Gastrocnemius medialis (tissue), 4 donors: Measurements from ENCODE around the gene NAV2. TPM values are rescaled to one million over a fixed set of nuclear protein-coding genes. Genes with fewer than 3 reads are reported as not detected.

Experiments
- ATAC-seq, 2 donors: fragments of 150-250 bp; one replicate each; pipeline ENCODE4 v1.9.1; 2016
- DNase-seq, 2 donors: peaks; one replicate each; pipeline ENCODE4 v3.0.0-alpha.2; 2019
- H3K27ac ChIP-seq, 4 donors: fragments of 200-600 bp; sonication (generic); 1 replicate in 1 of 4; 2 replicates in 3 of 4; pipeline ENCODE4 v1.5.1; 2016 to 2018; ENCODE audit warnings: mild to moderate bottlenecking in 2 of 4, moderate library complexity in 1 of 4
- H3K27me3 ChIP-seq, 3 donors: fragments of 200-600 bp; sonication (generic) in 2 of 3; 1 replicate in 1 of 3; 2 replicates in 2 of 3; pipeline versions ENCODE4 v1.5.1 to v1.6.0; 2016 to 2019; ENCODE audit warnings: mild to moderate bottlenecking in 1 of 3, moderate library complexity in 1 of 3
- H3K36me3 ChIP-seq, 2 donors: fragments of 200-600 bp; sonication (generic) in 1 of 2; one replicate each; pipeline ENCODE4 v1.5.1; 2017 to 2018
- H3K4me1 ChIP-seq, 2 donors: fragments of 200-600 bp; sonication (generic) in 1 of 2; one replicate each; pipeline ENCODE4 v1.5.1; 2016 to 2017; ENCODE audit warnings: mild to moderate bottlenecking in 2 of 2
- H3K4me3 ChIP-seq, 4 donors: fragments of 200-600 bp; sonication (generic) in 3 of 4; 1 replicate in 1 of 4; 2 replicates in 3 of 4; pipeline ENCODE4 v1.5.1; 2016 to 2019; ENCODE audit warnings: mild to moderate bottlenecking in 2 of 4
- H3K9me3 ChIP-seq, 3 donors: fragments of 200-600 bp; sonication (generic) in 2 of 3; 1 replicate in 1 of 3; 2 replicates in 2 of 3; pipeline ENCODE4 v1.5.1; 2016 to 2019
- CTCF ChIP-seq, 5 experiments: fragments of 450-650 bp in 3 of 5; fragments of 200-600 bp in 2 of 5; sonication (generic) in 2 of 5; IDR thresholded peaks in 4 of 5; conservative IDR thresholded peaks in 1 of 5; 1 replicate in 4 of 5; 2 replicates in 1 of 5; pipeline ENCODE4 v1.5.1; 2016 to 2019; ENCODE audit warnings: antibody characterized with exemption in 5 of 5, mild to moderate bottlenecking in 3 of 5, moderate library complexity in 3 of 5
- POLR2A ChIP-seq, 2 donors: fragments of 450-650 bp; IDR thresholded peaks; one replicate each; pipeline ENCODE4 v1.6.1; 2017; ENCODE audit warnings: antibody characterized with exemption in 2 of 2, mild to moderate bottlenecking in 2 of 2, moderate library complexity in 2 of 2
- in situ Hi-C, 4 donors: fragments of 200-750 bp; cut with MboI; loops; one replicate each; pipeline versions ENCODE4 v1.15.0 to v1.8.0; 2017; ENCODE audit warnings: low sequenced_read_pairs in 4 of 4
- intact Hi-C: fragments of 100-400 bp; cut with DNase I; formaldehyde crosslinking; loops from one replicate; pipeline ENCODE4 v1.15.1; 2023; ENCODE audit warnings: low total_unique reads
- total RNA-seq, 4 donors: library from RNA; depleted of rRNA; stranded (reverse); fragments of >200 nt; gene quantifications; one replicate each; pipeline versions ENCODE4 v1.1.0 to v1.2.3, GENCODE V29; 2016

Gene NAV2
- total RNA-seq, 4 donors from 2014 or later, result 3.2 to 7.7 (median 5.5) TPM

GRCh38 chr11:20031155-20032001 is 318.7 kb downstream of the NAV2 start:
- DNase-seq (no peak), ATAC-seq (no peak)

GRCh38 chr11:20032127-20032526 is 319.5 kb downstream of the NAV2 start:
- DNase-seq, result no peak
- TF ChIP-seq POLR2A (IDR thresholded peaks at IDR 0.05), result no peak
- TF ChIP-seq CTCF (IDR thresholded peaks at IDR 0.05 in 4 of 5, conservative IDR thresholded peaks at IDR 0.05 in 1 of 5), result no peak
- no peaks in the 10 kb centered on the region for H3K36me3 ChIP-seq
- no peaks in the 10 kb centered on the region for H3K27me3 ChIP-seq
- H3K4me1 ChIP-seq, result peaks cover 5 to 13% of the 10 kb centered on the region in 2 donors
- no peak overlapping the region for H3K4me3 ChIP-seq
- intact Hi-C loops, result no loop called here
- H3K9me3 ChIP-seq, result no peaks in the 10 kb centered on the region
- in situ Hi-C loops, result no loop called here
- no peak for ATAC-seq
- H3K27ac ChIP-seq, result no peak overlapping the region

More at GRCh38 chr11:20031155-20032001, 318.7 kb downstream of the NAV2 start:
- in situ Hi-C loops (no loop called here), intact Hi-C loops (no loop called here)
- TF ChIP-seq POLR2A (IDR thresholded peaks at IDR 0.05), result no peak
- no peak for TF ChIP-seq CTCF (IDR thresholded peaks at IDR 0.05 in 4 of 5, conservative IDR thresholded peaks at IDR 0.05 in 1 of 5)
- Histone ChIP-seq H3K27me3 (no peaks in the 10 kb centered on the region), H3K4me3 (no peak overlapping the region), H3K36me3 (no peaks in the 10 kb centered on the region), H3K27ac (no peak overlapping the region), H3K9me3 (no peaks in the 10 kb centered on the region), H3K4me1 (peaks cover 2 to 7% of the 10 kb centered on the region in 2 donors)

- intact Hi-C loops, result no loop called here
- Histone ChIP-seq H3K36me3 (no peaks in the 10 kb centered on the region), H3K4me1 (peaks cover 5 to 13% of the 10 kb centered on the region in 2 donors), H3K27ac (no peak overlapping the region), H3K4me3 (no peak overlapping the region), H3K9me3 (no peaks in the 10 kb centered on the region), H3K27me3 (no peaks in the 10 kb centered on the region)
- in situ Hi-C loops, result no loop called here
- no peak for ATAC-seq
- TF ChIP-seq POLR2A (IDR thresholded peaks at IDR 0.05) (no peak), CTCF (IDR thresholded peaks at IDR 0.05 in 4 of 5, conservative IDR thresholded peaks at IDR 0.05 in 1 of 5) (no peak)
- DNase-seq, result no peak
Observed at GRCh38 chr11:20032577-20033260, 320.1 kb downstream of the NAV2 start.

- Histone ChIP-seq H3K9me3 (no peaks in the 10 kb centered on the region), H3K4me3 (no peak overlapping the region), H3K27me3 (no peaks in the 10 kb centered on the region), H3K36me3 (no peaks in the 10 kb centered on the region), H3K27ac (no peak overlapping the region), H3K4me1 (peaks cover 5 to 8% of the 10 kb centered on the region in 2 donors)
- ATAC-seq (no peak), DNase-seq (no peak)
- no peak for TF ChIP-seq POLR2A (IDR thresholded peaks at IDR 0.05)
- no peak for TF ChIP-seq CTCF (IDR thresholded peaks at IDR 0.05 in 4 of 5, conservative IDR thresholded peaks at IDR 0.05 in 1 of 5)
- intact Hi-C loops (no loop called here), in situ Hi-C loops (no loop called here)
Observed at GRCh38 chr11:20033806-20034205, 321.2 kb downstream of the NAV2 start.
